ENCODE measurements around the gene GNAI2.
A peak's percentile ranks its signal among the peaks of the same experiment; 100 is the strongest.
"Not testable (repeated sequence)": the region's sequence is repeated elsewhere in the genome, so short reads cannot be mapped to it uniquely, and the experiment has no call there.

GNAI2 gene

GRCh38 chr3:50269977-50270413 lies 34.0 kb downstream of the GNAI2 start:
- Histone ChIP-seq H3K9me2 (replicated peaks; ENCODE audit: control insufficient read depth, low read length) (no peaks in the 10 kb centered on the region), H3K9me3 (ENCODE audit: control insufficient read depth, insufficient read depth, low read length) (no peaks in the 10 kb centered on the region), H3K79me2 (ENCODE audit: control insufficient read depth, low read length) (no peaks in the 10 kb centered on the region), H3K4me1 (ENCODE audit: control insufficient read depth, low read length) (peaks cover 13% of the 10 kb centered on the region), H3K27me3 (ENCODE audit: control insufficient read depth, low read length) (peaks cover 55% of the 10 kb centered on the region), H3K27ac (ENCODE audit: low read depth, low read length) (no peak overlapping the region), H3K4me3 (ENCODE audit: low read length) (no peak overlapping the region), H3F3A (ENCODE audit: control insufficient read depth, insufficient read depth) (no peaks in the 10 kb centered on the region), H3K36me3 (ENCODE audit: control insufficient read depth, low read length) (no peaks in the 10 kb centered on the region), H4K20me1 (ENCODE audit: control insufficient read depth, insufficient read depth, low read depth, low read length) (no peaks in the 10 kb centered on the region), H3K4me2 (ENCODE audit: low read length) (no peak overlapping the region)
- TF ChIP-seq CTCF (IDR thresholded peaks at IDR 0.05; ENCODE audit: low read depth, low read length, poor library complexity, severe bottlenecking), result no peak
- no peak for TF ChIP-seq EZH2phosphoT487 (IDR thresholded peaks at IDR 0.05; ENCODE audit: borderline replicate concordance, low read length)

- Histone ChIP-seq H3K9me2 (replicated peaks; ENCODE audit: control insufficient read depth, low read length) (no peaks in the 10 kb centered on the region), H3K79me2 (ENCODE audit: control insufficient read depth, low read length) (no peaks in the 10 kb centered on the region), H3K4me2 (ENCODE audit: low read length) (no peak overlapping the region), H3K27me3 (ENCODE audit: control insufficient read depth, low read length) (peaks cover 62% of the 10 kb centered on the region), H3K4me3 (ENCODE audit: low read length) (no peak overlapping the region), H3F3A (ENCODE audit: control insufficient read depth, insufficient read depth) (no peaks in the 10 kb centered on the region), H4K20me1 (ENCODE audit: control insufficient read depth, insufficient read depth, low read depth, low read length) (no peaks in the 10 kb centered on the region), H3K36me3 (ENCODE audit: control insufficient read depth, low read length) (no peaks in the 10 kb centered on the region), H3K9me3 (ENCODE audit: control insufficient read depth, insufficient read depth, low read length) (no peaks in the 10 kb centered on the region), H3K27ac (ENCODE audit: low read depth, low read length) (no peak overlapping the region), H3K4me1 (ENCODE audit: control insufficient read depth, low read length) (peaks cover 13% of the 10 kb centered on the region)
- TF ChIP-seq CTCF (IDR thresholded peaks at IDR 0.05; ENCODE audit: low read depth, low read length, poor library complexity, severe bottlenecking), result no peak
- TF ChIP-seq EZH2phosphoT487 (IDR thresholded peaks at IDR 0.05; ENCODE audit: borderline replicate concordance, low read length), result no peak
Observed at GRCh38 chr3:50270422-50271224, 34.6 kb downstream of the GNAI2 start.

- Histone ChIP-seq H3K27me3 (ENCODE audit: control insufficient read depth, low read length) (peaks cover 63% of the 10 kb centered on the region), H3K4me3 (ENCODE audit: low read length) (no peak overlapping the region), H3F3A (ENCODE audit: control insufficient read depth, insufficient read depth) (no peaks in the 10 kb centered on the region), H3K4me1 (ENCODE audit: control insufficient read depth, low read length) (peaks cover 13% of the 10 kb centered on the region), H4K20me1 (ENCODE audit: control insufficient read depth, insufficient read depth, low read depth, low read length) (no peaks in the 10 kb centered on the region), H3K36me3 (ENCODE audit: control insufficient read depth, low read length) (no peaks in the 10 kb centered on the region), H3K9me2 (replicated peaks; ENCODE audit: control insufficient read depth, low read length) (no peaks in the 10 kb centered on the region), H3K4me2 (ENCODE audit: low read length) (no peak overlapping the region), H3K79me2 (ENCODE audit: control insufficient read depth, low read length) (no peaks in the 10 kb centered on the region), H3K27ac (ENCODE audit: low read depth, low read length) (no peak overlapping the region), H3K9me3 (ENCODE audit: control insufficient read depth, insufficient read depth, low read length) (no peaks in the 10 kb centered on the region)
- TF ChIP-seq EZH2phosphoT487 (IDR thresholded peaks at IDR 0.05; ENCODE audit: borderline replicate concordance, low read length), result no peak
- TF ChIP-seq CTCF (IDR thresholded peaks at IDR 0.05; ENCODE audit: low read depth, low read length, poor library complexity, severe bottlenecking), result no peak
Observed at GRCh38 chr3:50271314-50271936, 35.4 kb downstream of the GNAI2 start.

GRCh38 chr3:50272538-50272910 lies 36.5 kb downstream of the GNAI2 start:
- not testable (repeated sequence) for H3K79me2 ChIP-seq (ENCODE audit: control insufficient read depth, low read length); H3K36me3 ChIP-seq (ENCODE audit: control insufficient read depth, low read length); H4K20me1 ChIP-seq (ENCODE audit: control insufficient read depth, insufficient read depth, low read depth, low read length); H3F3A ChIP-seq (ENCODE audit: control insufficient read depth, insufficient read depth); H3K9me3 ChIP-seq (ENCODE audit: control insufficient read depth, insufficient read depth, low read length); H3K4me3 ChIP-seq (ENCODE audit: low read length); H3K27ac ChIP-seq (ENCODE audit: low read depth, low read length); H3K9me2 ChIP-seq (replicated peaks; ENCODE audit: control insufficient read depth, low read length)
- Histone ChIP-seq H3K4me1 (ENCODE audit: control insufficient read depth, low read length) (peaks cover 13% of the 10 kb centered on the region), H3K27me3 (ENCODE audit: control insufficient read depth, low read length) (peaks cover 52% of the 10 kb centered on the region), H3K4me2 (ENCODE audit: low read length) (peak overlapping the region; percentile 50; the same call in 1 of the 2 replicates)
